H1 (cell line): ENCODE measurements around the gene HOXB8.
A peak's percentile ranks its signal among the peaks of the same experiment; 100 is the strongest.

ENCODE experiments used
- EZH2 ChIP-seq: fragments of 200-600 bp; sonication (generic); IDR thresholded peaks from 2 replicates; pipeline ENCODE4 v1.7.1; 2012; ENCODE audit warnings: low read depth, mild to moderate bottlenecking, moderate library complexity, low read length, inconsistent platforms; ENCODE audit not compliant: severe bottlenecking
- GABPA ChIP-seq: IDR thresholded peaks from 2 replicates; pipeline ENCODE4 v1.6.1; 2011; ENCODE audit warnings: mild to moderate bottlenecking, low read length, moderate library complexity, borderline replicate concordance; ENCODE audit not compliant: insufficient read depth
- HDAC6 ChIP-seq: IDR thresholded peaks from one replicate; pipeline ENCODE4 v1.7.1; 2012; ENCODE audit warnings: low read depth, mild to moderate bottlenecking, inconsistent platforms, low read length, moderate library complexity
- MAX ChIP-seq: IDR thresholded peaks from 2 replicates; pipeline ENCODE4 v1.6.1; 2012; ENCODE audit warnings: inconsistent platforms
- POLR2A ChIP-seq, 2 experiments: IDR thresholded peaks; 1 replicate in 1 of 2; 2 replicates in 1 of 2; pipeline ENCODE4 v1.6.1; 2011; ENCODE audit warnings: low read depth in 2 of 2, low read length in 2 of 2, mild to moderate bottlenecking in 2 of 2; ENCODE audit errors: control extremely low read depth in 1 of 2
- POLR2AphosphoS5 ChIP-seq: IDR thresholded peaks from 2 replicates; pipeline ENCODE4 v1.6.1; 2011; ENCODE audit warnings: low read depth, low read length
- SUZ12 ChIP-seq: fragments of 200-600 bp; sonication (generic); IDR thresholded peaks from 2 replicates; pipeline ENCODE4 v1.6.1; 2012; ENCODE audit warnings: mild to moderate bottlenecking, inconsistent platforms, low read length, moderate library complexity, mixed read lengths
- TBP ChIP-seq: IDR thresholded peaks from 2 replicates; pipeline ENCODE4 v1.6.1; 2011; ENCODE audit warnings: low read depth, low read length, improper control_type of control experiment
- TF ChIP-seq, protein P1 (sequence below), 3 experiments: IDR thresholded peaks; 1 replicate in 2 of 3; 2 replicates in 1 of 3; pipeline versions ENCODE4 v1.5.1 to v1.6.1; 2011; ENCODE audit warnings: low read length in 3 of 3, mild to moderate bottlenecking in 3 of 3, inconsistent platforms in 2 of 3, low read depth in 1 of 3, moderate library complexity in 1 of 3; ENCODE audit not compliant: insufficient read depth in 1 of 3; ENCODE audit errors: control extremely low read depth in 1 of 3

DNA sequence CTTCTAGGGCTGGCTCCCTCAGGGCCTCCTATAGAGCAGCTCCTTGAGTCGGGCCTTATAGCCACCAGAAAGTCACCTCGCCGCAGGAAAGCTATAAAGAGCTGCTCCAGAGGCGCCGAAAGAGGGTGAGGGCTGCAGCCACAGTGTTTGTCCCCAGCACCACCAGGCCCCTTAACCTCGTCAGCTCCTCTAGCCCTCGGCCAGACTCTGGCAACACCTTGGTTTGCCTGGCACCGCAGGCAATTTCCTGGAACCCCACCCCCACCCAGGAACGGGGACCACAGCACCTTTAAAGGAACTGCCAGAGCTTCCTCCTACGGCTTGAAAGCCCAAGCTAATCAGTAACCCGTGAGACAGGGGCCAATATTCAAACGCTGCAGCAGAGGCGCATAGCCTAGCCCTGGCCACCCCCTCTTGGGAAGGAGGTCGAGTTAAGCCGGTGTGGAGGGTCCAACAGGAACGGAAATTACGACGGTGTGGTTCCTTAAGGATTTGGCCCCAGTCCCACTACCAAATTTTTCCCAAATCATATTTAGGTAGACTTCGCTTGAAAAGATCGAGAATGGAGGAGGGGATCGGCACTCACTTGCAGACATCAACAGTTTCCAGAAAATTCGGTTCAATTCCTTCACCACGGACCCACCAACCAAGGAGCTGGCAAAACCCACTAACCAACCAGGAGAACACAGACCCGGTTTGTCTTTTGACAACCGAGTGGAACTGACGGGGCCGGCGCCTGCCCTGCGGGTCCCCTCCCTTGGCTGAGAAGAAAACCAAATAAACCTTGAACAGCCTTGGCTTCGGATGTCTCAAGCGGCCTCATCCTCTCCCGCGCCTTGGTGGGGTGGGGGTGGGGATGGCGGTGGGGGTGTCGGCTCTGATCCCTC, 13.3 kb downstream of the HOXB8 start:
- TF ChIP-seq POLR2A (IDR thresholded peaks at IDR 0.05; ENCODE audit: control extremely low read depth in 1 of 2, low read depth in 2 of 2, low read length in 2 of 2) (no peak), SUZ12 (peak; percentile 92), HDAC6 (no peak), EZH2 (peak; percentile 97), POLR2AphosphoS5 (no peak), GABPA (no peak), MAX (no peak), TBP (no peak)
- TF ChIP-seq, protein P1, sequence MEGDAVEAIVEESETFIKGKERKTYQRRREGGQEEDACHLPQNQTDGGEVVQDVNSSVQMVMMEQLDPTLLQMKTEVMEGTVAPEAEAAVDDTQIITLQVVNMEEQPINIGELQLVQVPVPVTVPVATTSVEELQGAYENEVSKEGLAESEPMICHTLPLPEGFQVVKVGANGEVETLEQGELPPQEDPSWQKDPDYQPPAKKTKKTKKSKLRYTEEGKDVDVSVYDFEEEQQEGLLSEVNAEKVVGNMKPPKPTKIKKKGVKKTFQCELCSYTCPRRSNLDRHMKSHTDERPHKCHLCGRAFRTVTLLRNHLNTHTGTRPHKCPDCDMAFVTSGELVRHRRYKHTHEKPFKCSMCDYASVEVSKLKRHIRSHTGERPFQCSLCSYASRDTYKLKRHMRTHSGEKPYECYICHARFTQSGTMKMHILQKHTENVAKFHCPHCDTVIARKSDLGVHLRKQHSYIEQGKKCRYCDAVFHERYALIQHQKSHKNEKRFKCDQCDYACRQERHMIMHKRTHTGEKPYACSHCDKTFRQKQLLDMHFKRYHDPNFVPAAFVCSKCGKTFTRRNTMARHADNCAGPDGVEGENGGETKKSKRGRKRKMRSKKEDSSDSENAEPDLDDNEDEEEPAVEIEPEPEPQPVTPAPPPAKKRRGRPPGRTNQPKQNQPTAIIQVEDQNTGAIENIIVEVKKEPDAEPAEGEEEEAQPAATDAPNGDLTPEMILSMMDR (IDR thresholded peaks at IDR 0.05; ENCODE audit: control extremely low read depth in 1 of 3, insufficient read depth in 1 of 3, low read depth in 1 of 3, low read length in 3 of 3): no peak
